ENCODE measurements around the gene SOX5. TPM values are rescaled to one million over a fixed set of nuclear protein-coding genes. Genes with fewer than 3 reads are reported as not detected.

Gene SOX5
- polyA plus RNA-seq, 1 of the 3 experiments (the other 2 are of a cell fraction) = 0.21 TPM

DNA sequence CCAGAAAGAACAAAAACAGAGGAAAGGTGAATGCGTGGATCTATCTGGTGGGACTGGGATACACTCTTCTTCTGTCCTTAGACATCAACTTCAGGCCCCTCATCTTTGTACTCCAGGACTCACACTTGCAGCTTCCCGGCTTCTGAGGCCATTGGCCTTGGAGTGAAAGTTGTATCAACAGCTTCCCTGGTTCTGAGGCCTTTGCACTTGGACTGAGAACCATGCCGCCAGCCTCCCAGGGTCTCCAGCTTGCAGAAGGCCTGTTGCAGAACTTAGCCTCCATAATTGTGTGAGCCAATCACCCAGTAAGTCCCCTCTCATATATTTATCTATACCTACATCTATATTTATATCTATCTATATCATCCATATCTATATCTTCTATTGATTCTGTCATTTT is 218.4 kb downstream of the SOX5 start:
- H3K27me3 ChIP-seq (ENCODE audit: insufficient read depth) = no peaks in the 10 kb centered on the region
- H3K9me3 ChIP-seq = no peaks in the 10 kb centered on the region
- no peaks in the 10 kb centered on the region for H3K4me1 ChIP-seq (ENCODE audit: control insufficient read depth in 1 of 2, insufficient read depth in 2 of 2, low read depth in 1 of 2, low read length in 1 of 2)
- H2AFZ ChIP-seq (ENCODE audit: low read depth) = no peak overlapping the region
- ChIA-PET POLR2A (no interaction called here), CTCF (no interaction called here)
- no peaks in the 10 kb centered on the region for H3F3A ChIP-seq (replicated peaks; ENCODE audit: insufficient read depth)
- H3K4me3 ChIP-seq (ENCODE audit: low read depth in 2 of 2, low read length in 1 of 2) = no peak overlapping the region
- no peak overlapping the region for H3K4me2 ChIP-seq
- no peaks in the 10 kb centered on the region for H3K79me2 ChIP-seq (ENCODE audit: insufficient read depth)
- WGBS (ENCODE audit: low lambda C conversion rate) = 51% methylated on average over 3 of the region's 3 CpGs
- no peak overlapping the region for H3K9ac ChIP-seq
- no peaks in the 10 kb centered on the region for H3K9me2 ChIP-seq
- no peaks in the 10 kb centered on the region for H4K20me1 ChIP-seq (ENCODE audit: insufficient read depth)
- TF ChIP-seq POLR2AphosphoS5 (IDR thresholded peaks at IDR 0.05; ENCODE audit: low read depth, low read length) (no peak), EP300 (IDR thresholded peaks at IDR 0.05; ENCODE audit: borderline replicate concordance in 1 of 2, low read depth in 1 of 2, low read length in 1 of 2) (no peak), RAD21 (IDR thresholded peaks at IDR 0.05; ENCODE audit: low read length) (no peak), FOXJ3 (CRISPR knock-in tag; IDR thresholded peaks at IDR 0.05) (no peak), RCOR1 (IDR thresholded peaks at IDR 0.05; ENCODE audit: low read length) (no peak), TEAD4 (IDR thresholded peaks at IDR 0.05; ENCODE audit: borderline replicate concordance, insufficient read depth) (no peak), ELF1 (IDR thresholded peaks at IDR 0.05) (no peak), SMC3 (IDR thresholded peaks at IDR 0.05; ENCODE audit: low read depth, low read length) (no peak), TCF12 (IDR thresholded peaks at IDR 0.05) (no peak), ZBTB33 (IDR thresholded peaks at IDR 0.05; ENCODE audit: borderline replicate concordance, low read depth) (no peak), USF2 (IDR thresholded peaks at IDR 0.05; ENCODE audit: borderline replicate concordance, low read depth, low read length) (no peak), CTCF (IDR thresholded peaks at IDR 0.05) (no peak)
- TF ChIP-seq, protein P1, sequence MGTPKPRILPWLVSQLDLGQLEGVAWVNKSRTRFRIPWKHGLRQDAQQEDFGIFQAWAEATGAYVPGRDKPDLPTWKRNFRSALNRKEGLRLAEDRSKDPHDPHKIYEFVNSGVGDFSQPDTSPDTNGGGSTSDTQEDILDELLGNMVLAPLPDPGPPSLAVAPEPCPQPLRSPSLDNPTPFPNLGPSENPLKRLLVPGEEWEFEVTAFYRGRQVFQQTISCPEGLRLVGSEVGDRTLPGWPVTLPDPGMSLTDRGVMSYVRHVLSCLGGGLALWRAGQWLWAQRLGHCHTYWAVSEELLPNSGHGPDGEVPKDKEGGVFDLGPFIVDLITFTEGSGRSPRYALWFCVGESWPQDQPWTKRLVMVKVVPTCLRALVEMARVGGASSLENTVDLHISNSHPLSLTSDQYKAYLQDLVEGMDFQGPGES (IDR thresholded peaks at IDR 0.05; ENCODE audit: low read depth, low read length) = no peak
- TF ChIP-seq, protein P2, sequence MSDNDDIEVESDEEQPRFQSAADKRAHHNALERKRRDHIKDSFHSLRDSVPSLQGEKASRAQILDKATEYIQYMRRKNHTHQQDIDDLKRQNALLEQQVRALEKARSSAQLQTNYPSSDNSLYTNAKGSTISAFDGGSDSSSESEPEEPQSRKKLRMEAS (IDR thresholded peaks at IDR 0.05; ENCODE audit: low read depth) = no peak
- H3K36me3 ChIP-seq (replicated peaks in 1 of 2; ENCODE audit: control insufficient read depth in 1 of 2, insufficient read depth in 2 of 2, low read length in 1 of 2) = no peaks in the 10 kb centered on the region
- H3K27ac ChIP-seq (ENCODE audit: low read depth in 2 of 2, low read length in 1 of 2) = no peak overlapping the region
- no peak for DNase-seq

Data from SK-N-SH (cell line).